GM11168 (cell line): ENCODE results near the gene PTTG1IP.

Source experiments
- in situ Hi-C: fragments of 300-500 bp; cut with MboI; formaldehyde crosslinking; loops from one replicate; pipeline ENCODE4 v1.12.0; 2022; ENCODE audit warnings: low sequenced_read_pairs; ENCODE audit not compliant: unreplicated experiment

The PTTG1IP gene

GRCh38 chr21:44849616-44850130 is 23.8 kb downstream of the PTTG1IP start:
- in situ Hi-C loops, result no loop called here

GRCh38 chr21:44848821-44849521 is 24.5 kb downstream of the PTTG1IP start:
- in situ Hi-C loops, result no loop called here

GRCh38 chr21:44847261-44848056 is 26.0 kb downstream of the PTTG1IP start:
- in situ Hi-C loops, result no loop called here

GRCh38 chr21:44846485-44847260 is 26.8 kb downstream of the PTTG1IP start:
- in situ Hi-C loops, result no loop called here

- in situ Hi-C loops, result no loop called here
These were observed 27.3 kb downstream of the PTTG1IP start for GRCh38 chr21:44846224-44846484.

GRCh38 chr21:44845418-44846223 is 27.9 kb downstream of the PTTG1IP start:
- in situ Hi-C loops, result no loop called here

GRCh38 chr21:44844256-44844655 is 29.2 kb downstream of the PTTG1IP start:
- in situ Hi-C loops, result no loop called here

GRCh38 chr21:44842721-44843445 is 30.6 kb downstream of the PTTG1IP start:
- in situ Hi-C loops, result no loop called here

GRCh38 chr21:44842087-44842486 is 31.4 kb downstream of the PTTG1IP start:
- in situ Hi-C loops, result no loop called here

- in situ Hi-C loops, result no loop called here
These were observed 32.7 kb downstream of the PTTG1IP start for GRCh38 chr21:44840771-44841170.

- in situ Hi-C loops, result no loop called here
These were observed 34.5 kb downstream of the PTTG1IP start for GRCh38 chr21:44838951-44839350.

- in situ Hi-C loops, result no loop called here
These were observed 35.2 kb downstream of the PTTG1IP start for GRCh38 chr21:44838039-44838895.

GRCh38 chr21:44837537-44837936 is 36.0 kb downstream of the PTTG1IP start:
- in situ Hi-C loops, result no loop called here

GRCh38 chr21:44836666-44837471 is 36.6 kb downstream of the PTTG1IP start:
- in situ Hi-C loops, result no loop called here

- in situ Hi-C loops, result no loop called here
These were observed 37.2 kb downstream of the PTTG1IP start for GRCh38 chr21:44836349-44836665.

- in situ Hi-C loops, result no loop called here
These were observed 37.9 kb downstream of the PTTG1IP start for GRCh38 chr21:44835647-44835973.

- in situ Hi-C loops, result no loop called here
These were observed 38.4 kb downstream of the PTTG1IP start for GRCh38 chr21:44834951-44835646.
